ES-I3 (cell line): ENCODE measurements around the gene STK39.

Experiments used
- H3K36me3 ChIP-seq: 2 replicates; pipeline ENCODE4 v1.6.1; 2013; ENCODE audit warnings: mild to moderate bottlenecking, low read length, control low read depth, moderate library complexity; ENCODE audit not compliant: insufficient read depth
- H3K4me1 ChIP-seq: 2 replicates; pipeline ENCODE4 v1.6.1; 2013; ENCODE audit warnings: mild to moderate bottlenecking, control low read depth, low read length; ENCODE audit not compliant: insufficient read depth
- H3K9ac ChIP-seq: 2 replicates; pipeline ENCODE4 v1.6.1; 2013; ENCODE audit warnings: low read depth, mild to moderate bottlenecking, low read length, moderate library complexity
- H3K9me3 ChIP-seq: 2 replicates; pipeline ENCODE4 v1.6.1; 2013; ENCODE audit warnings: mild to moderate bottlenecking, low read length, moderate library complexity; ENCODE audit not compliant: control insufficient read depth, insufficient read depth

Gene STK39

GRCh38 chr2:168006498-168006897, 240.9 kb downstream of the STK39 start:
- Histone ChIP-seq H3K9ac (no peak overlapping the region), H3K36me3 (no peaks in the 10 kb centered on the region)

GRCh38 chr2:168005586-168005985, 241.8 kb downstream of the STK39 start:
- Histone ChIP-seq H3K9ac (no peak overlapping the region), H3K36me3 (no peaks in the 10 kb centered on the region), H3K4me1 (no peaks in the 10 kb centered on the region), H3K9me3 (no peaks in the 10 kb centered on the region)

More at GRCh38 chr2:168006498-168006897, 240.9 kb downstream of the STK39 start:
- Histone ChIP-seq H3K9me3 (no peaks in the 10 kb centered on the region), H3K4me1 (no peaks in the 10 kb centered on the region)

- Histone ChIP-seq H3K4me1 (no peaks in the 10 kb centered on the region), H3K36me3 (no peaks in the 10 kb centered on the region), H3K9ac (no peak overlapping the region), H3K9me3 (no peaks in the 10 kb centered on the region)
These were observed 243.5 kb downstream of the STK39 start for GRCh38 chr2:168003876-168004275.

- Histone ChIP-seq H3K36me3 (no peaks in the 10 kb centered on the region), H3K4me1 (no peaks in the 10 kb centered on the region), H3K9ac (no peak overlapping the region), H3K9me3 (no peaks in the 10 kb centered on the region)
These were observed 245.3 kb downstream of the STK39 start for GRCh38 chr2:168002021-168002553.

GRCh38 chr2:167992278-167992677, 255.1 kb downstream of the STK39 start:
- H3K4me1 ChIP-seq, result no peaks in the 10 kb centered on the region
- H3K9ac ChIP-seq, result no peak overlapping the region
- no peaks in the 10 kb centered on the region for H3K36me3 ChIP-seq
- no peaks in the 10 kb centered on the region for H3K9me3 ChIP-seq

GRCh38 chr2:167990062-167990461, 257.3 kb downstream of the STK39 start:
- no peaks in the 10 kb centered on the region for H3K36me3 ChIP-seq
- H3K9me3 ChIP-seq, result no peaks in the 10 kb centered on the region
- H3K4me1 ChIP-seq, result no peaks in the 10 kb centered on the region
- no peak overlapping the region for H3K9ac ChIP-seq

GRCh38 chr2:167988296-167988695, 259.1 kb downstream of the STK39 start:
- Histone ChIP-seq H3K9me3 (no peaks in the 10 kb centered on the region), H3K9ac (no peak overlapping the region), H3K4me1 (no peaks in the 10 kb centered on the region), H3K36me3 (no peaks in the 10 kb centered on the region)

- H3K9ac ChIP-seq, result no peak overlapping the region
- H3K4me1 ChIP-seq, result no peaks in the 10 kb centered on the region
- no peaks in the 10 kb centered on the region for H3K36me3 ChIP-seq
- H3K9me3 ChIP-seq, result no peaks in the 10 kb centered on the region
These were observed 259.8 kb downstream of the STK39 start for GRCh38 chr2:167987558-167987957.

GRCh38 chr2:167987026-167987425, 260.4 kb downstream of the STK39 start:
- Histone ChIP-seq H3K36me3 (no peaks in the 10 kb centered on the region), H3K9me3 (no peaks in the 10 kb centered on the region), H3K9ac (no peak overlapping the region), H3K4me1 (no peaks in the 10 kb centered on the region)

- no peaks in the 10 kb centered on the region for H3K4me1 ChIP-seq
- no peaks in the 10 kb centered on the region for H3K9me3 ChIP-seq
- no peaks in the 10 kb centered on the region for H3K36me3 ChIP-seq
- H3K9ac ChIP-seq, result no peak overlapping the region
These were observed 261.2 kb downstream of the STK39 start for GRCh38 chr2:167986223-167986622.

- no peak overlapping the region for H3K9ac ChIP-seq
- H3K9me3 ChIP-seq, result no peaks in the 10 kb centered on the region
- no peaks in the 10 kb centered on the region for H3K36me3 ChIP-seq
- H3K4me1 ChIP-seq, result no peaks in the 10 kb centered on the region; the same call in 1 of the 2 replicates
These were observed 265.4 kb downstream of the STK39 start for GRCh38 chr2:167981945-167982344.

GRCh38 chr2:167980439-167980838, 267.0 kb downstream of the STK39 start:
- Histone ChIP-seq H3K9me3 (no peaks in the 10 kb centered on the region; the same call in 1 of the 2 replicates), H3K4me1 (no peaks in the 10 kb centered on the region; the same call in 1 of the 2 replicates), H3K9ac (no peak overlapping the region), H3K36me3 (no peaks in the 10 kb centered on the region)

- H3K9me3 ChIP-seq, result peaks cover 17% of the 10 kb centered on the region
- H3K4me1 ChIP-seq, result no peaks in the 10 kb centered on the region
- no peaks in the 10 kb centered on the region for H3K36me3 ChIP-seq
- no peak overlapping the region for H3K9ac ChIP-seq
These were observed 274.6 kb downstream of the STK39 start for GRCh38 chr2:167972746-167973145.

GRCh38 chr2:167972020-167972419, 275.4 kb downstream of the STK39 start:
- H3K36me3 ChIP-seq, result no peaks in the 10 kb centered on the region
- H3K4me1 ChIP-seq, result no peaks in the 10 kb centered on the region
- no peak overlapping the region for H3K9ac ChIP-seq
- peaks cover 17% of the 10 kb centered on the region for H3K9me3 ChIP-seq

- Histone ChIP-seq H3K36me3 (no peaks in the 10 kb centered on the region), H3K9ac (no peak overlapping the region), H3K9me3 (peaks cover 7% of the 10 kb centered on the region), H3K4me1 (no peaks in the 10 kb centered on the region)
These were observed 280.2 kb downstream of the STK39 start for GRCh38 chr2:167966937-167967913.
